Subcutaneous adipose tissue (tissue), 4 donors: ENCODE results near the gene NFRKB. TPM values are rescaled to one million over a fixed set of nuclear protein-coding genes. Genes with fewer than 3 reads are reported as not detected.

ENCODE experiments used
- CTCF ChIP-seq: fragments of 450-650 bp; IDR thresholded peaks from one replicate; pipeline ENCODE4 v1.5.1; 2016; ENCODE audit warnings: low read depth, mild to moderate bottlenecking, control low read depth, antibody characterized with exemption, moderate library complexity
- total RNA-seq, 4 donors: library from RNA; depleted of rRNA; stranded (reverse); fragments of >200 nt; gene quantifications; one replicate each; pipeline ENCODE4 v1.1.0, GENCODE V29; 2016

NFRKB gene
- total RNA-seq, 4 donors from 2014 or later, result 15.0 to 37.7 (median 26.1) TPM

GRCh38 chr11:129853518-129854231 is 41.7 kb downstream of the NFRKB start:
- TF ChIP-seq CTCF, result no peak

GRCh38 chr11:129852125-129852740 is 43.1 kb downstream of the NFRKB start:
- no peak for TF ChIP-seq CTCF

GRCh38 chr11:129849447-129850130 is 45.8 kb downstream of the NFRKB start:
- no peak for TF ChIP-seq CTCF

GRCh38 chr11:129846508-129847335 is 48.7 kb downstream of the NFRKB start:
- no peak for TF ChIP-seq CTCF

Other genes with a start within 250 kb of the NFRKB start
- gene TMEM45B, start 79.7 kb downstream of the NFRKB start, total RNA-seq, result not detected
- gene PRDM10, start 107.3 kb upstream of the NFRKB start, total RNA-seq, result 1 to 10 TPM; 4.6 to 9.5 (median 6.9) TPM
- 100 to 1,000 TPM; 292 to 926 (median 434) TPM for gene APLP2, start 174.3 kb upstream of the NFRKB start, total RNA-seq